GM21423 (cell line): ENCODE results near the gene NPSR1.

Source experiments
- ATAC-seq: cut with Tn5 transposase; IDR thresholded peaks from one replicate; pipeline ENCODE4 v1.9.1; 2021; ENCODE audit warnings: mild to moderate bottlenecking, moderate library complexity; ENCODE audit not compliant: unreplicated experiment

NPSR1 gene

DNA sequence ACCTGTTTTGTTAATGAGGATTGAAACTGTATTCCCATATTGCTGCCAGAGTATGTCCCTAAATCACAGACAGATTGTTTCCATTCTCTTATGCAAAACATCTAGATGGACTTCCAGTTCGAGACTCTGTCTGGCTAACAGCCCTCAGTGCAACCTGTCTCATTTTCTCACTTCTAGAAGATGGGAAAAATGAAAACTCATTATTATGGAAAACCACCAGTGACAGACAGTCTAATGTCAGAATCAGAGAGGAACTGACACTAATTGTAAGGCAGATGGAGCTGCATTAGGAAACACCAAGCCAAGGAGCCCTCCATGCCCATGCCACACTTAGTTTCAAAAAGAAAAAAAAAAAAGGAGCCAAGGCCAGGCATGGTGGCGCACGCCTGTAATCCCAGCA is 61.6 kb downstream of the NPSR1 start:
- no peak for ATAC-seq

DNA sequence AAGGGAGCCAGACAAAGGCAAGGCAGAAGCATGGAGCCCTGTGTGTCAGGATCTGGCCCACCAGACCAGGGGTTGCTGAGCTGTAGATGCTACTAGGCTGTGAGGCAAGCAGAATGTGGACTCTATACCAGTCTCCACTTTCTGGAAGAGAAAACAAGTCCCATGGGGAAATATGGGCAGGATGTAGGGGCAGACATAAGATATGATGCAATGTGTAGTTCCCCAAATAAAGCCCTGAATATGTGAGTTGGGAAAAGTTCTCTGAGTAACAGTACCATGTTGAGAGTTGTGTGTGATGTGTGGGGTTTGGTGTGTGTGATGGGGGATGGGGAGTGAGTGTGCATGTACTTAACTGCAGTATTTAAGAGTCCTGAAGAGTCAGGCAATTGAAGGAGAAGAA is 62.3 kb downstream of the NPSR1 start:
- no peak for ATAC-seq

DNA sequence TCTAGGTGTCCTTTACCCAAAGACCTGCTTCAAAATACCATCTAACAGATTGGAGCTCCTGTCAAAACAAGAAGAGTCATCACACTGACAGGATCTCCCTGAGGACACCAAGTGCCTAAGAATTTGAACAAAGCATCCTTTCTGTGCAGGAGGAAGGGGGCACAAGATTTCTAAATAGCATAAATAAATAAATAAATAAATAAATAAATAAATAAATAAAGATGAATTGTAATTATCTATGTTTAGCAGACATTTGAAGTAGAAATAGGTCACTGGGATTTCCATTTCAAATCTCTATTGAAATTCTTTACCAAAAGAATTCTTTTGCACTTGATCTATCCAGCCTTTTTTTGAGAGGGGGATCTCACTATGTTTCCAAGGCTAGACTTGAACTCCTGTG is 65.3 kb downstream of the NPSR1 start:
- ATAC-seq: no peak

DNA sequence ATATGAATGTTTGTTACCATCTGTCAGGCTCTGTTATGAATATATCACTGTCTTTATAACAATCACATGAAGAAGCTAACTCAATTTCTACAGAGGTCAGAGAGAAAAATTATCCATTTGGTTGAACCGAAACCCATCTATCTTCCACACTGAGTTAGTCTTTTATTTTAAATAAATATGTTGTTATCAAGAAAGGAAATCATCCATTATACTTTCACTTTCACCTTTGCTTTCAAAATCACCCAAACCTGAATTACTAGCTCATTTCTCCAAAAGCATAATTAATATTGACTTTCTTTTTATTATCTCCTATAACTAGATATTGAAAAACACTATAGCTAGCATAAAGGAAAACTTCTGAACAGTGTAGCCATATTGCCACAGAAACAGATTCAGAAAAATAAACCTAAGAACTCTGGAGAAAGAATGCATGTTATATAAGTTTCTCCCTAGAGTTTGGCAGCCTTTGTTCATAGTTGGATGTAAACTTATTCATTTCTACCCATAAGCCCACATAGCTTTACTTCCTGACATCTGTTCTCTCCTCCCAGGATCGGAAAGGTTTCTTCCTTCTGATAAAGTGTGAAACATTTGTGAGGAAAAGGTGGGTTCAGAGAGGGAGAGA is 66.0 kb downstream of the NPSR1 start:
- ATAC-seq: no peak

DNA sequence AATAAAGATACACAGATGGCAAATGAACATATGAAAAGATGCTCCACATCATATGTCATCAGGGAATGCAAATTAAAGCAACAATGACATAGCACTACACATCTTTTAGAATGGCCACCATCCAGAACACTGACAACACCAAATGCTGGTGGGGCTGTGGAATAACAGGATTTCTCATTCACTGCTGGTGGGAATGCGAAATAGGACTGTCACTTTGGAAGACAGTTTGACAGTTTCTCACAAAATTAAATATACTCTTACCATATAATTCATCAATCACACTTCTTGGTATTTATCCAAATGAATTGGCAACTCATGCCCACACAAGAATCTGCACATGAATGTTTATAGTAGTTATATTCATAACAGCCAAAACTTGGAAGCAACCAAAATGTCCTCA is 68.2 kb downstream of the NPSR1 start:
- no peak for ATAC-seq

DNA sequence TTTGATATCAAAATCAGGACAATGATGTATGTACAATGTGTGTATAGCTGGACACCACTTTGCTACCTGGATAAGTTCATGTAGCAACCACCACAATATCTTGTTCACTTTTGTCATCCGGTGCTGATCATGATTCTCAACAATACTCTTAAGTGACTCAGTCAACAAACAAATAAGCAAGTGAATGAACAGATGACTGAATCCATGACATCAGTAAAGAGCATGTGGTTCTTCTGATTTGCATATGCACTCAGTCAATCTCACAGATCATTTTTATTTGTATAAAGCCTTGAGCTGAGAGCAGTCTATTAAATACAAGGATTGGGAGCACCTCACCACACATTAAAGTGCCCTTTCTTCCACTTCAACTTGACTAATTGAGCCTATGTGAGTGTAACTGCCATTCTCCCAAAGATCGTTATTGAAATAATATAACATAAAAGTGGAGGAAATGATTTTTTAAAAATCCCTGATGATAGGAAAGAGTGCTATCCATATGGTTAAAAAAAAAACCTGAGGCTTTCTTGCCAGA is 69.5 kb downstream of the NPSR1 start:
- ATAC-seq: no peak

DNA sequence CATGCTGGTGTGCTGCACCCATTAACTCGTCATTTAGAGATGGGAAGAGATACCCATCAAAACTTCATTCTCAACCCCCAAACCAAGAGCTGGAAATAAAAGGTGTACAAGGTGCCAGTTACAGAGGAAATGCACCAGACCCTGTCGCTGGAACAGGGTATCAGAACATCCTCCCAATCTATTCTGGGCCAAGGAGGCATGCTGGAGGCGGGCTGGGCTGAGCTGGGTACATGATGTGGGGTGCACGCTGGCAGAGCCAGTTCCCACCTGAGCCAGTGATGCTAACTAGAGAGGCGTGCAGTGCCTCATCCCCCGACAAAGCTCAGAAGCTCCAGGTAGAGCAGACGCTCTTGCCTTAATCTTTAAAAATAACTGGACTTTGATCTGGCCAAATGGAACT is 70.1 kb downstream of the NPSR1 start:
- ATAC-seq: no peak

DNA sequence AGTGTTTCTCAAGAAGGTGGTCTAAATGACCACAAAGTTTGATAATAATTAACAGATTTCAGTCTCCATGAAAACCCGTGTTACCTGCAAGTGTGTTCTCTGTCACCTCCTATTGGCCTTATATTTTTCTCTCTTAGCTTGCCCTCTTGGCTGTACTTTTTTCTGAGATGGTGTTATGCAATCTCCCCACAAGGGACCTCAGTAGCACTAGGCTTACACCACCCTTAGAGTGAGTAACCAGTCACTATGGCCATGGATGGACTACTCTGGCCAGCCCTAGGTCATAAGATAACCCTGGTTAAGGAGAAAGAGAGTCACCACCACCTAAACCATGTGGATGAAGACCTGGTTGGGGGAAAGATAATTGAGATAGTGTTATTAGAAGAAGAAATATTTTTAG is 76.8 kb downstream of the NPSR1 start:
- no peak for ATAC-seq

DNA sequence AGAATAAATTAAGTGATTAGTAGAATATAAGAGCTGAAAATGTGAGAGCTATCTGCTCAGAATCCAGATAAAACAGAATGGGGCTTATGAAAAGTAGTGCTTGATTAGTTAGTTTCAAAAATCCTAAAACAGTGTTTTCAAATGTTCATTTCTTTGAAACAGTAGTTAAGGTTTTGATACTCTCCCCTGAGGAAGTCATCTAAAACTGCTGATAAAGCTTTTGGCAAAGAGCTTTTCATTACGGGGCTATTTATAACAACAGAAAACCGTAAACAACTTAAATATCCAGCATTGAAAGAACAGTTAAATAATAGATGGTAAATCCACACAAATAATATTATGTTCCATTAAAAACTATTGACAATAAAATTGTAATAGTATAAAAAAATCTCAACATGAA is 77.5 kb downstream of the NPSR1 start:
- ATAC-seq: no peak

DNA sequence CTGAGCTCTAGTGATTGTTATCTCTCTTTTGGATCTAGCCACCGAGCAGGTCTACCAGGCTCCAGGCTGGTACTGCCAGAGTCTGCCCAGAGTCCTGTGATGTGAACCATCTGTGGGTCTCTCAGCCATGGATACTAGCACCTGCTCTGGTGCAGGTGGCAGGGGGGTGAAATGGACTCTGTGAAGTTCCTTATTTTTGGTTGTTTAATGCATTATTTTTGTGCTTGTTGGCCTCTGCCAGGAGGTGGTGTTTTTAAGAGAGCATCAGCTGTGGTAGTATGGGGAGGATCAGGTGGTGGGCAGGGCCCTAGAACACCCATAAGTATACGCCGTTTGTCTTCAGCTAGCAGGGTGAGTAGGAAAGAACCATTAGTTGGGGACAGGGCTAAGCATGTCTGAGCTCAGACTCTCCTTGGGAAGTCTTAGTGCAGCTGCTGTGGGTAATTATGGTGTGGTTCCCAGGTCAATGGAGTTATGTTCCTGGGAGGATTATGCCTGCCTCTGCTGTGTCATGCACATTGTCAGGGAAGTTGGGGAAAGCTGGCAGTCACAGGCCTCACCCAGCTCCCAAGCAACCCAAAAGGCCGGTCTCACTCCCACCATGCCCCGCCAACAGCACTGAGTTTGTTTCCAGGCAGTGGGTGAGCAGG is 81.8 kb downstream of the NPSR1 start:
- ATAC-seq: no peak

DNA sequence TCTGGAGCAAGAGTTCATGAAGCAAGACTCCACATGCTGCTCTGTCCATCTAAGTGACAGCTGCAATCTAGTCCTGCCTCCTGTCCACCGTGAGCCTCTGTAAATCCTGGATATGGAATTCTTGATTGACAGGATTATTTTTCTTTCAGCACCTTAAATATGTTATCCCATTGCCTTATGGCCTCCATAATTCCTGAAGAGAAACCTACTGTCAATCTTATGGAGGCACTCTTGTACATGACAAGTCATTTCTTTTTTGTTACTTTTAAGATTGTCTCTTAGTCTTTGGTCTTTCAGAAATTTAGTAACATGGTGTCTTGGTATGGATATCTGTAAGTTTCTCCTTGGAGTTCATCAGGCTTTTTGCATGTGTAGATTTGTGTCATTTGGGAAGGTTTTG is 82.8 kb downstream of the NPSR1 start:
- ATAC-seq: no peak

DNA sequence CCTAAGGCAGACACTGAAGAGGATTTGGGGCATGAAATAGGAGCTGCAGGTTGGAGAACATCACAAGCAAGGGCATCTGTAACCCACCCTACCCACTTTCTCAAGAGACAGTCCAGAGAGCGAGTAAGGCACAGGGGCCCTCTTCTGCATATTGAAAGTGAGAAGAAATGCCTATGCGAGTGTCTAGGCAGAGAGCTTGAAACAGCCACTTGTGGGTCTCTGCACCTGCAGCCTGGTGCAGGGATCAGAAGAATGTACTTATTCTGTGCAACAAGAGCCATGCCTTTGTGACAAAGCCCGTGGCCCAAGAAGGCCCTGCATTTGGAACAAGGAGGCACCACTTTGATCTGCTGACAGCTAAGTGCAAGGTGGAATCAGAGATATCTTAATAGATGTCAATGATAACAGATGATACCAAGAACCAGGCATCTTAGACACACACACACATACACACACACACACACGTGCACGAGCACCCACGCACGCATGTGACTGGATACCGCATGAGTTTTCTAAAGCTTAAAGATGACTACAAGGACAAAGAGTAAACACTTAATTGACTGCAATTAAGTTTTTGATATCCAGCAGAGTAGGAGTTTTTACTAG is 89.3 kb downstream of the NPSR1 start:
- peak; percentile 42 for ATAC-seq

DNA sequence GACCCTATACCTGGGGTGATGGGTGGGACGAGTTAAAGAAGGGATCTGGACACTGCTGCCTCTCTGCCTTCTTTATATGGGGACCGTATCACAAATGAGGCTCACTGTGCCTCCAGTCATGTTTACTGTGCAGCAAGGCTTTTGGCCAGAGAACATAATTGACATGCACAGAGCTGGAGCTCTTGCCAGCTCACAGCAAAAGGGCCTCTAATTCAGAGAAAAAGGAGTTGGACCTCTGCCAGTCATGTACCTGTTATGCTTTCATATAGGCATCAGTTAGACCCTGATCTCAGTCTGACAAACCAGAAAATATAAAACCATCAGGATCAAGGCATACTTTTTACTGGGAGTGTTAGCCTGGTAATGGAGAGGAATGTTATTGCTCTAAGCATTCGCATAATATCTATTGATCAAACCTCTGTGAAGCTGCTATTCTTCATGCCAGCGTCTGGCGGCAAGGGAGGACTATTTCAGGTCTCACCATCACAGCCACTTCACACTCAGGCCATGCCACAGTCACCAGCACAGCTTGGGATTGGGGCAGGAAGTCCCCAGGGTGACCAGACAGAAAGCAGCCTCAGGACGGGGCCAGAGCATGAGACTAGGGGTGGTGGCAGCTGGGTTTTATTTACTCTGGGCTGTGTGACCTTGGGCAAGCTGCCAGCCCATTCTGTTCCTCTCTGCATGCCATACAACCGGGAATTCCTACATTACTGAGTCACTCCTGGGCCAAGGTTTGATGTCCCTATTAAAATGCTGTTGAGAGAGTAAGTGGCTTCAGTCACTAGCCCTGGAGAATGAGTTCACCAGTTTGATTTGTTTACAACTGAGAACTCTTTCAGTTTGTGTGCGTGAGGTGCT is 90.1 kb downstream of the NPSR1 start:
- ATAC-seq: no peak

DNA sequence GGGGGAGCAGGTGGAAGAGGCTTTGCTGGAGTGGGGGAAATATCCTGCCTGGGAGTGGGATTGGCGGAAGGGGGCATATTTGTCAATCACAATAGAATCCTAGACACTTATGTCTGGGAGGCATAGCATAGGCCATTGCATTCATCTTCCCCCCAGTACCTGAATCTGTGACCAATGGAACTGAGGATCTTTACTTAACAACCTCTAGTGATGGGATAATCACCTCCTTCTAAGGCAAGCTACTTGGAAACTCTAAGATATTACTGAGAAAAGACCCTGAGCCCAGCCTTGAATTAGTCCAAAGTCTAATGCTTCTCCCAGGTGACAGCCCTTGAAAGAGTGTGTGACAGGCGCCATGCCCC is 90.7 kb downstream of the NPSR1 start:
- no peak for ATAC-seq

DNA sequence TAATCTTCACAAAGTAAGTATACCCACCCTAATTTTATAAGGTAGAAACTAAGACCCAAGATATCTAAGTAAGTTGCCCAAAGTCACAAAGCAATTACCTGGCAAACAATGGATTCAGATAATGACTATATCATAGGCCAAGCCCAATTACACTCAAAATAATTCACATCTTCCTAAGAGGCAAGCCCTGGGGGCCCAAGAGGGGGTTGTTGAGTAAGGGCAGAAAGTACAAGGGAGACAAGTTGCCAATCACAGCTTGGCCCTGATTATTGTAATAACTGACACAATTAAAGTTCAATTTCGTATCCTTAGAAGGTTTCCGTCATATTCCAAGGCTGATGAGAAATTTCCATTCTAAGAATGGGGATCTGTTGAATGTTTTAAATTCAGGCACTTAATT is 91.4 kb downstream of the NPSR1 start:
- ATAC-seq: no peak

DNA sequence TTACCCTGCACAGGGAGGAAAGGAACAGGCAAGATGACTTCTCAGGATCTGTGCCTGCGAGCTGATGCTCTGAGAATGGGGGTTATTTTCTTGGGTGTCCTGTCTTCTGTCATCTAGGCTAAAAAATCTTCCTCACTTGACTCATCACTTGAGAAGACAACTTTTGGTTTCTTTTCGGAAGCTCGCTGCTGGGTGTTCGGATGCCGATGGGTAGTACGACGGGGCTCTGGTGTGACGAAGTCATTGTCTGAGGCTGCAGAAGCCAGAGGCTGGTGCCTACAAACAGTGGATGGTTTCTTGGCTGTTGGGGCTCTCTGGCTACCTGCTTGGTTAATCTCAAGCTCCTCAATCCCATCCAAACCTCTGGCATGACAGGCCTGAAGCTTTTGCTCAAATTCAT is 92.2 kb downstream of the NPSR1 start:
- no peak for ATAC-seq

DNA sequence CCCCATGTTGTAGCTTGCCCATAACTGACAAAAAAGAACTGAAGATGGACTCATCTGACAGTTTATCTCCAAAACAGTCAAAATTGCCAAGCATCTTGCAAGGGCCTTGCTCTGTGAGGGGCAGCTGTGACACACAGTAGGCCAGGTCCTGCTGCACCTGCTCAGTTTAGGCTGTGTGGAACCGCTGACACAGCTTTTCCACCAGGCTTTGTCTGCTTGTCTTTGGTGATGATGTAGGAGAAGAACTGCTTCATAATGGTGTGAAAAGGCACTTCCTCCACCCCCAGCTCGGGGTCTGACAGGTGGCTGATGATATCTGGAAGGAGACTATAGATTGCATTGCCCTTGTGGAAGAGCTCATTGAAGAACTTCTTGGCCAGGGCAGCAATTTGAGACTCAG is 92.6 kb downstream of the NPSR1 start:
- ATAC-seq: no peak

DNA sequence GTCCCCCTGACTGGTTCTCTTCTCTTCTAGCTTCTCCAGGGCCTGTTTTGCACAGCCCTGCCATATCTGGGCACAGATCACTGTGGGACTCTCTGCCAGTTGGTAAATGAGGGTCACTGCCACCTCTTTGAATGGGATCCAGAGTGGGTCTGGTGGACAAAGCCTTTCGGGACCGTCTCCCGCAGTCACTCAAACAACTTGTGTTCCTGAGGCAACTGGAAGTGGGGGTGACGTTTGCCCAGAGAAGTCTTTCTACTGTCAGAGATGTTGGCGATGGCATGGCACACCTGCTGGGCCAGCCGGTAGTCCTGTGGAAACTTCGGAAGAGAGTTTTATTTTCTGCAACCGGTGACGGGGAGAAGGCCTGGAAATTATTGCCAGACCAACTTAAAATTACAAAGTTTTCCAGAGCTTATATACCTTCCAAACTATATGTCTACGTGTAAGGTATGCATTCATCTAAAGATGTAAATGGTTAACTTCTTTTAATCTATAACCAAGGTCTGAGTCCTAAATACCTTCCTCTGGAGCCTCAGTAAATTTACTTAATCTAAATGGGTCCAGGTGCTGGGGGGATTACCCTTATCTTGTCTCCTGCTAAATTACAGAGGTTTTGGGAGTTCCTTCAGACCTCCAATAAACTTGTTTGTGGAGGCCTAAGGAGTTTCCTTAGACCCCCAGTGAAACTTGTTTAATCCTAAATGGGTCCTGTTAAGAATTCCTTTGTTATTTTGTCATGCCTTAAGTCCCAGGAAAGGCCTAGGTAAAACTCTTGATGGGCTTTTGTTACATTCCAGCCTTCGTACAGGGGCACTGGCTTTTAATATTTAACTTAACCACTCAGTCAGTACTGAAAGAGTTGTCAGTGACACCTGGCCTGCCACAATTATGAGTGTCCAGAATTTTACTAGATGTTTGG is 94.0 kb downstream of the NPSR1 start:
- ATAC-seq: no peak

DNA sequence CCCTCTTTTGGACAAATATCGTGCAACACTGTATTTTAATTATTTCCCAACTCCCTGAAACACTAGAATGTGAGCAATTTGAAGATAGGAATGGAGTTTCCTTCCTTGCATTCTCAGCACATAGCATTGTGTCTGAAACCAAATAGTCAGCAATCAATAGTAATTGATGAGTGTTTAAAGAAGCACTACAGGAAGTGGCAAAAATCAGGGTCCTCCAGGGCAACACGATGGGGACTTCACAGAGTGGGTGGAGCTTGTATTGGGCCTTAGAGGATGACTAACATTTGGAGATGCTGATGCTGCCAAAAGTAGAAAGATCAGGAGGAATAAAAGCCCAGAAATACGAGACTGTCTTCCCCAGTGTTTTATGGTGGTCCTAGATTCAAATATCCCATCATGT is 94.9 kb downstream of the NPSR1 start:
- peak; percentile 35 for ATAC-seq

DNA sequence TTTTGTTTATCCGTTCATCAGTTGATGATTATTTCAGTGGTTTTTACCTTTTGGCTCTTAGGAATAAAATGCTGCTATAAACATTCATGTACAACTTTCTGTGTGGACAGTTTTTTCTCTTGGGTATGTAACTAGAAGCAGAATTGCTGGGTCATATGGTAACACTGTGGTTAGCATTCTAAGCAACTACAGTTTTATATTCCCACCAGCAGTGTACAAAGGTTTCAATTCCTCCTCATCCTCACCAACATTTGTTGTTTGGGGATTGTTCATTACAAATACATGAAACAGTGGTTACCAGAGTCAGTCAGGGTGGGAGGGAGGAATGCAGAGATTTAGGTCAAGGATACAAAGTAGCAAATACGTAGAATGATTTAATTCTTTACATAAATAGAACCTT is 97.0 kb downstream of the NPSR1 start:
- peak; percentile 47 for ATAC-seq
